Activated CD4-positive, alpha-beta T cell treated with anti-CD3 and anti-CD28 coated beads for 1 hour (primary cell): ENCODE data around the gene ZNF488.

ENCODE experiments used
- DNase-seq: peaks from one replicate; pipeline ENCODE4 v3.0.0-alpha.2; 2020

ZNF488 gene

GRCh38 chr10:47365431-47366180 lies 18.5 kb downstream of the ZNF488 start:
- DNase-seq, result no peak

GRCh38 chr10:47364911-47365310 lies 19.2 kb downstream of the ZNF488 start:
- DNase-seq, result no peak

- no peak for DNase-seq
These were observed 19.7 kb downstream of the ZNF488 start for GRCh38 chr10:47364366-47364765.

GRCh38 chr10:47363781-47364180 lies 20.3 kb downstream of the ZNF488 start:
- no peak for DNase-seq

GRCh38 chr10:47362199-47362598 lies 21.9 kb downstream of the ZNF488 start:
- no peak for DNase-seq

GRCh38 chr10:47361293-47361692 lies 22.8 kb downstream of the ZNF488 start:
- no peak for DNase-seq

- DNase-seq, result no peak
These were observed 23.6 kb downstream of the ZNF488 start for GRCh38 chr10:47360419-47361040.

GRCh38 chr10:47359626-47360418 lies 24.3 kb downstream of the ZNF488 start:
- DNase-seq, result no peak

- DNase-seq, result no peak
These were observed 25.0 kb downstream of the ZNF488 start for GRCh38 chr10:47359101-47359500.

GRCh38 chr10:47358457-47358856 lies 25.6 kb downstream of the ZNF488 start:
- DNase-seq, result no peak

GRCh38 chr10:47357911-47358310 lies 26.2 kb downstream of the ZNF488 start:
- no peak for DNase-seq

- no peak for DNase-seq
These were observed 26.9 kb downstream of the ZNF488 start for GRCh38 chr10:47357131-47357582.

GRCh38 chr10:47356708-47357107 lies 27.4 kb downstream of the ZNF488 start:
- no peak for DNase-seq

- DNase-seq, result no peak
These were observed 29.2 kb downstream of the ZNF488 start for GRCh38 chr10:47354900-47355299.

GRCh38 chr10:47354165-47354564 lies 29.9 kb downstream of the ZNF488 start:
- no peak for DNase-seq

GRCh38 chr10:47353351-47353750 lies 30.7 kb downstream of the ZNF488 start:
- DNase-seq, result no peak

GRCh38 chr10:47351899-47352815 lies 31.9 kb downstream of the ZNF488 start:
- DNase-seq, result no peak

- DNase-seq, result no peak
These were observed 33.1 kb downstream of the ZNF488 start for GRCh38 chr10:47350671-47351640.

GRCh38 chr10:47349941-47350371 lies 34.1 kb downstream of the ZNF488 start:
- no peak for DNase-seq

GRCh38 chr10:47349516-47349915 lies 34.6 kb downstream of the ZNF488 start:
- DNase-seq, result no peak
